ENCODE results near the gene SMIM32. TPM values are rescaled to one million over a fixed set of nuclear protein-coding genes. Genes with fewer than 3 reads are reported as not detected.

Gene SMIM32
- total and polyA plus RNA-seq, 2 of the 13 experiments (the other 11 are each of a cell fraction or from before 2014, with no cell fraction given), result 0.15 to 0.20 TPM

DNA sequence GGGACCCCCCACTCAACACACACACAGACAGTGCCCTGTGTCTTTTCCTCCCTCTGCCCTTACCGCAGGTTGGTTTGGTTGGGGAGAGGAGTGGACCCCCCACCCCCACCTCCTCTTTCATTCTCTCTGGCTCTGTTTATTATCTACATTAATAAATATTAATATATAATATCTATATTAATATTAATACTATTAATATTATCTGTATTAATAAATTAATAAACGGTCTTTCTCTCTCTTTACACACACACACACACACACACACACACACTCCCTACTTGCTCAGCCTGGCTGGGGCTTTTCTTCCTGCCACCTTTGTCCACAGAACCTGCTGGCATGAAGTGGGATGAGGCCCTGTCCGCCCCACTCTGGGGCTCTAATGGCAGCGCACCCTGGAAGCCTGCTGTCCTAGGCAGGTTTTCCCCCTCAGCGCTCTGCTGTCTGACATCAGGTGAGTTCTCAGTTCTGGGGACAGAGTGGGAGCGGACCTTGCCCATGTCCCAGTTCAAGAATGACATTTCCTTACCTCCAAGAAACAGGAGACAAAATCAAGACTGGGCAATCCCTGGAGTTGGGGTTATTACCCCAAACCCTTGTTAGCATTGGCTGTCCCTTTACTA, 10.5 kb upstream of the SMIM32 start:
- Histone ChIP-seq H2AFZ (ENCODE audit: low read length) (no peak overlapping the region), H4K20me1 (ENCODE audit: insufficient read depth, low read length) (no peaks in the 10 kb centered on the region), H3K27ac (ENCODE audit: extremely low read length, insufficient read depth, low read length) (no peak overlapping the region), H3K4me2 (ENCODE audit: low read depth, low read length) (no peak overlapping the region), H3K9ac (ENCODE audit: insufficient read depth, low read depth, low read length) (no peak overlapping the region), H3K79me2 (ENCODE audit: insufficient read depth, low read length) (no peaks in the 10 kb centered on the region), H3K4me3 (replicated peaks in 1 of 3; ENCODE audit: insufficient read depth in 1 of 3, low read depth in 2 of 3, low read length in 3 of 3) (no peak overlapping the region), H3K4me1 (ENCODE audit: insufficient read depth, low read length) (no peaks in the 10 kb centered on the region), H3K9me3 (ENCODE audit: low read length) (no peaks in the 10 kb centered on the region), H3K27me3 (ENCODE audit: control insufficient read depth in 1 of 2, insufficient read depth in 2 of 2, low read length in 2 of 2) (peaks cover 0 to 26% of the 10 kb centered on the region in 2 experiments; a peak in 2 of 5 replicates), H3K36me3 (replicated peaks in 1 of 2; ENCODE audit: control insufficient read depth in 1 of 2, insufficient read depth in 2 of 2, low read length in 2 of 2) (no peaks in the 10 kb centered on the region)
- WGBS (ENCODE audit: low lambda C conversion rate), result 76% methylated on average over 6 of the region's 6 CpGs
- CTCF ChIA-PET (ENCODE audit: low intra/inter-chr PET ratio, low total read pairs), result no interaction called here
- ATAC-seq (no peak), DNase-seq (ENCODE audit: low spot score) (no peak), FAIRE-seq (no peak)
- no peak for TF ChIP-seq SMARCE1 (IDR thresholded peaks at IDR 0.05; ENCODE audit: borderline replicate concordance)
- no peak for TF ChIP-seq GPN1 (CRISPR knock-in tag; IDR thresholded peaks at IDR 0.05; ENCODE audit: borderline replicate concordance)
- no peak for TF ChIP-seq ZNF296 (CRISPR knock-in tag; conservative IDR thresholded peaks at IDR 0.05)
- TF ChIP-seq HIVEP1 (CRISPR knock-in tag; IDR thresholded peaks at IDR 0.05), result no peak
- intact Hi-C loops (cut with micrococcal nuclease; ENCODE audit: unreplicated experiment) (no loop called here), in situ Hi-C loops (cut with HindIII; ENCODE audit: extremely low pct_ligation_motif_present, low pct_unique_long_range_greater_than_20kb) (no loop called here)
- no TSS peak for BruUV-seq (replicated peaks)
- POLR2A ChIA-PET, result no interaction called here

DNA sequence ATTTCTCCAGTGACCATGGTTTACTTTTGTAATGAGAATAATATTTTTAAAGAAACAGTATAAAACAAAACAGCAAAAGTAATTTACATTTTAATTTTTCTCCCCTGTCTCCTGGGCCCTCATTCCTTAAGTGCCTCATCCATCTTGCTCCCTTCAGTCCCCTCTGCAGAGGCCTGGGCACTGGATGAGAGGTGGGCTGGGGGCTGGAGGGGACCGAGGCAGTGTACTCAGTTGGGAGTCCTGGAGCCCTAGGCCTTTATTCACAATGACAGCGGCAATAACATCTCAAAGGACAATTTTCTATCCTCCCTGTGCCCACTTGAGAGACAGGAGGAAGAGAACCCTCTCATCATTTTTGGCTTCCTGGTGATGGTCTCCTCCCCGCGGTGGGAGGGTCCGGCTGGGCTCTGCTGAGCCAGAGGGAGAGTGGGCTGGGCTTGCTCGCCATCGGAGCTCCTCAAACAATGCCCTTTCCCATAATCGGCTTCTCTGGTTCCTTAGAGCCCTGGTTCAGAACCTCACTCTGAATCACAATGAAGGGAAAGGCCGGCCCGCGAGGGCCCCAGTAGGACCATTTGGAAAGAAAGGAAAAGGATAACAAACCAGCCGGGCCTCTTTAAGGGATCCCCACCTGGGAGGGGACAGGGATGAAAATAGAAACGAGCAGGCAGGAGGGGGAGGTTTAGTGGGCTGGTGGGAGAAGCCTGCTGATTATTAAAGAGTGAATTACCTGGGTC, 9.7 kb upstream of the SMIM32 start:
- Histone ChIP-seq H3K4me1 (ENCODE audit: insufficient read depth, low read length) (no peaks in the 10 kb centered on the region), H2AFZ (ENCODE audit: low read length) (no peak overlapping the region), H3K9me3 (ENCODE audit: low read length) (no peaks in the 10 kb centered on the region), H3K4me2 (ENCODE audit: low read depth, low read length) (no peak overlapping the region), H3K4me3 (replicated peaks in 1 of 3; ENCODE audit: insufficient read depth in 1 of 3, low read depth in 2 of 3, low read length in 3 of 3) (no peak overlapping the region), H3K79me2 (ENCODE audit: insufficient read depth, low read length) (no peaks in the 10 kb centered on the region), H4K20me1 (ENCODE audit: insufficient read depth, low read length) (no peaks in the 10 kb centered on the region), H3K9ac (ENCODE audit: insufficient read depth, low read depth, low read length) (no peak overlapping the region), H3K36me3 (replicated peaks in 1 of 2; ENCODE audit: control insufficient read depth in 1 of 2, insufficient read depth in 2 of 2, low read length in 2 of 2) (no peaks in the 10 kb centered on the region), H3K27ac (ENCODE audit: extremely low read length, insufficient read depth, low read length) (no peak overlapping the region), H3K27me3 (ENCODE audit: control insufficient read depth in 1 of 2, insufficient read depth in 2 of 2, low read length in 2 of 2) (peaks cover 0 to 26% of the 10 kb centered on the region in 2 experiments; a peak in 2 of 5 replicates)
- TF ChIP-seq ZNF883 (CRISPR knock-in tag; IDR thresholded peaks at IDR 0.05; ENCODE audit: not compliant biosample characterization) (no peak), ZNF367 (CRISPR knock-in tag; IDR thresholded peaks at IDR 0.05; ENCODE audit: borderline replicate concordance) (no peak), ZNF660 (CRISPR knock-in tag; IDR thresholded peaks at IDR 0.05; ENCODE audit: borderline replicate concordance, low read depth) (no peak), ZFP90 (CRISPR knock-in tag; IDR thresholded peaks at IDR 0.05; ENCODE audit: borderline replicate concordance) (no peak), CEBPB (IDR thresholded peaks at IDR 0.05; ENCODE audit: borderline replicate concordance, low read depth, low read length) (no peak), ZNF260 (CRISPR knock-in tag; IDR thresholded peaks at IDR 0.05; ENCODE audit: borderline replicate concordance, low read depth) (no peak), SETDB1 (CRISPR knock-in tag; IDR thresholded peaks at IDR 0.05; ENCODE audit: borderline replicate concordance) (no peak)
- TF ChIP-seq, protein P1, sequence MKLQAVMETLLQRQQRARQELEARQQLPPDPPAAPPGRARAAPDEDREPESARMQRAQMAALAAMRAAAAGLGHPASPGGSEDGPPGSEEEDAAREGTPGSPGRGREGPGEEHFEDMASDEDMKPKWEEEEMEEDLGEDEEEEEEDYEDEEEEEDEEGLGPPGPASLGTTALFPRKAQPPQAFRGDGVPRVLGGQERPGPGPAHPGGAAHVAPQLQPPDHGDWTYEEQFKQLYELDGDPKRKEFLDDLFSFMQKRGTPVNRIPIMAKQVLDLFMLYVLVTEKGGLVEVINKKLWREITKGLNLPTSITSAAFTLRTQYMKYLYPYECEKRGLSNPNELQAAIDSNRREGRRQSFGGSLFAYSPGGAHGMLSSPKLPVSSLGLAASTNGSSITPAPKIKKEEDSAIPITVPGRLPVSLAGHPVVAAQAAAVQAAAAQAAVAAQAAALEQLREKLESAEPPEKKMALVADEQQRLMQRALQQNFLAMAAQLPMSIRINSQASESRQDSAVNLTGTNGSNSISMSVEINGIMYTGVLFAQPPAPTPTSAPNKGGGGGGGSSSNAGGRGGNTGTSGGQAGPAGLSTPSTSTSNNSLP (IDR thresholded peaks at IDR 0.05; ENCODE audit: low read depth, low read length), result no peak
- in situ Hi-C loops (cut with HindIII; ENCODE audit: extremely low pct_ligation_motif_present, low pct_unique_long_range_greater_than_20kb), result no loop called here
- no TSS peak for BruUV-seq (replicated peaks)
- ChIA-PET POLR2A (no interaction called here), CTCF (ENCODE audit: low intra/inter-chr PET ratio, low total read pairs) (no interaction called here)
- DNase-seq (ENCODE audit: low spot score), result no peak
- intact Hi-C loops (cut with micrococcal nuclease; ENCODE audit: unreplicated experiment), result no loop called here
- FAIRE-seq, result no peak
- WGBS (ENCODE audit: low lambda C conversion rate), result 27% methylated on average over 13 of the region's 13 CpGs
- ATAC-seq, result no peak
